ENCODE measurements around the gene TRAK1.
A peak's percentile ranks its signal among the peaks of the same experiment; 100 is the strongest.

TRAK1 gene

DNA sequence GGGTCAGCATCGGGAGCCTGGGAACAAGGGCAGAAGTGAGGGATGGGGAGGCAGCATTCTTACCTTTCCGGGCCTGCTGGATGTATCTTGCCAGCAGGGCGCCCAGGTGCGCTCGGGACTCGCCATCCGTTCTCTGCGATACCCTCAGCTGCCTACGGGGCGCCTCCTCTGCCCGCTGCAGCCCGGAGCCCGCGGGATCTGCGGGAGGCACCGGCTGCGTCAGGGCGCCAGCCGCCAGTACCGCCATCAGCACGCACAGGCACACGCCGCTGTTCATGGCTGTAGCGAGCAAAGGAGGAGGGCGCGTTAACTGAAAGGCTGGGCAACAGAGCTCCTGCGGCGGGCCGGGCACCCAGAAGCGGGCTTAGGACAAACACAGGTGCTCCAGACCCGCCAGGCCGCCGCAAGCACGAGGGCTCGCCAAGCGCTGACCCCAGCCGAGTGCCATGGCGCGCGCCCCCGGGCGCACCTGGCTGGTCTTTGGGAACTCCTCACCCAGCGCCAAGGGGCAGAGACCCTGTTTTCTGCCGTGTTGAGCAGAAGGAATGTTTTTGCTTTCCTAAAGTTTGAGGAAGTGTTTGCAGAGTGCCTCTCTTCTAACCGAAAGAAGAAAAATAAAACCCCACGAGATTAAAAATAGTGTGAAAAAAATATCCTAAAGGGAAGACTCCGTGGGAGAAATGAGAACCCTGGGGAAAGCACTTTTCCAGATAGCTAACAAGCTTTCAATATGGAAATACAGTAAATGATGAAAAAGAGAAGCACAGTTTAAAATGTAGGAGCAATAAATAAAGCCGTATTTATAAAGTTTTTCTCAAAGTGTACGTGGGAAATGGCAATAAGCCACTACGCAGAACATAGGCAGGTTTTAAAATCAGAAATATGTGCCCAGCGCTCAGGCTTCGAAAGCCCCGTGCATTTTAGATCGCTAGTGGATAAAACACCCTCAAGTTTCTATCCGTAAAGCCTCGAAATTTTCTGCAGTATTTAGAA lies 172.5 kb downstream of the TRAK1 start:
- H3K9ac ChIP-seq (ENCODE audit: low read depth, low read length), result no peak overlapping the region
- H3K4me1 ChIP-seq (ENCODE audit: control insufficient read depth, insufficient read depth, low read length), result peaks cover 4% of the 10 kb centered on the region
- H3K36me3 ChIP-seq (ENCODE audit: control insufficient read depth, insufficient read depth, low read length), result no peaks in the 10 kb centered on the region
- peak overlapping the region; percentile 28 for H3K4me3 ChIP-seq (ENCODE audit: low read depth, low read length)
- peaks cover 55% of the 10 kb centered on the region for H3K27me3 ChIP-seq (ENCODE audit: control insufficient read depth, insufficient read depth, low read length)
- H3K9me3 ChIP-seq (ENCODE audit: control insufficient read depth, insufficient read depth, low read length), result no peaks in the 10 kb centered on the region

DNA sequence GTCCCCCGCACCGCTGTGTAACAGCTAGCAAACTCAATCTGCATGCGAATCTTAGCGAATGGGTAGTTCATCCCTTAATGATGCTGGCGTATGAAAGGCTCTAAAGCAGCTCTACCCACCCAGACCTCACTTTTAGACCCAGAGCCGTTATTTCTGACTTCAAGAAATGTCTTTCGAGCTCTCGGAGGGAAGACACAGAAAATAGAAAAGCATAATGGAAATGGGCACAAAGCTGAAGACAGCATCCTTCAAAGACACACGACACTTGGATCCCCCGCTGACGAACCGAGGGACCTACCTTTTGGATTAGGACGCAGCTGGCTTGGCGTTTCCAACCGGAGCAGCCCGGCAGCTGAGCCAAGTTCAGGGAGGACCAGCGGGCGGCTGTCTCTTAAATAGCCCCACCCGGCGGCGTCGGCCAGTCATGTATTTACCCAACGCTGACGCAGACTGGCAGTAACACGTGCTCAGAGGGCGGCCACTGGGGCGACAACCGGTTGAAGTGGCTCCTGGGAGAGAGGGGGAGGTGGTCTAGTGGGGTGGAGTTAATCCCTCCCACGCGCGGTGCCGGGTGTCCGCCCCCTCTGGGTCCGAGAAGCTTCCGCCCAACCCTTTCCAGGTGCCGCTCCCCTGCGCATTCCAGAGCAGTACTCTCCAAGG lies 173.4 kb downstream of the TRAK1 start:
- peaks cover 4% of the 10 kb centered on the region for H3K4me1 ChIP-seq (ENCODE audit: control insufficient read depth, insufficient read depth, low read length)
- H3K27me3 ChIP-seq (ENCODE audit: control insufficient read depth, insufficient read depth, low read length), result peaks cover 55% of the 10 kb centered on the region
- no peaks in the 10 kb centered on the region for H3K36me3 ChIP-seq (ENCODE audit: control insufficient read depth, insufficient read depth, low read length)
- no peak overlapping the region for H3K9ac ChIP-seq (ENCODE audit: low read depth, low read length)
- H3K4me3 ChIP-seq (ENCODE audit: low read depth, low read length), result peak overlapping the region; percentile 9
- no peaks in the 10 kb centered on the region for H3K9me3 ChIP-seq (ENCODE audit: control insufficient read depth, insufficient read depth, low read length)

DNA sequence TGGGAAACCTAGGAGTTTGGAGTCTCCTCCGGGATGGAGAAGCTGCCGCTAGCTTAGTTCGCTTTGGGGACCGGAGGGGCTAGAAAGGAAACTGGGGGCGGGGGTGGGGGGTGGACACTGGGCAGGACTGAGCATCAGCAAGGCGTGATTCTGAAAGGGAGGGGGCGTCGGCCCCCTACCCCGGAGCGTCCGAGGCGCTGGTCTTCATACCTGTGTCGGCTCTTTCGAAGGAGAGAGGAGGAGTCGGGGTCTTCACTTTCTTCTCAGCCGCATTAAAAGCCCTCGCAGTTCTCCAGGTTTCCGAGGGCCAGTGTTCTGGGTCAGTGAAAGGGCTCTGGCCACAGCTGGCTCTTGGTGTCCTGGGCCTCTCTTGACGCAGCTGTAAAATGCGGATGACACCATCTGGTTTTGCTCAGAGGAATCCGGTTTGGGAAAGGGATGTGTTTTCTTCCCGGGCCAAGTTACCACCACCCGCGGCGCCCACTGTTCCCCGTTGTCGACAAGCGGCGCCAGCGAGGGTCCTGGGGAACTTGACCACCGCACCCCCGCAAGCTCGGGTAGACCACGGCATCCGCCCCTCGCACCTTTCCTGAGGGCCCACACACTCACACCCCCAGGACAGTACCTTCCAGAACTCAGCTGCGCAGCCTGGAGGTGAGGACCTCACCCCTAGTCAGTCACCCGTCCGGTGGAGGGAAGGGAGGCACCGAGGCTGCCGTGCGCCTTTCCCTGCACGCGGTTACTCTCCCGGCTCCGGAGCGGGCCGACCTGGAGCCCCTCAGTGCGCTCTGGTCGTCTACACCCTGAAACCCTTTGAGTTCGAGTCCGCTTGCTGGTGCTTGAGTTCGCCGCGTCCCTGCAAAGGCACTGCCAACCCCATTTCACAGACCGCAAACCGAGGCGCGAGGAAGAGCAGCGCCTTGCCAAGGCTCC lies 174.2 kb downstream of the TRAK1 start:
- H3K4me1 ChIP-seq (ENCODE audit: control insufficient read depth, insufficient read depth, low read length), result peaks cover 4% of the 10 kb centered on the region
- no peaks in the 10 kb centered on the region for H3K9me3 ChIP-seq (ENCODE audit: control insufficient read depth, insufficient read depth, low read length)
- H3K36me3 ChIP-seq (ENCODE audit: control insufficient read depth, insufficient read depth, low read length), result no peaks in the 10 kb centered on the region
- peaks cover 55% of the 10 kb centered on the region for H3K27me3 ChIP-seq (ENCODE audit: control insufficient read depth, insufficient read depth, low read length)
- H3K9ac ChIP-seq (ENCODE audit: low read depth, low read length), result no peak overlapping the region
- no peak overlapping the region for H3K4me3 ChIP-seq (ENCODE audit: low read depth, low read length)

DNA sequence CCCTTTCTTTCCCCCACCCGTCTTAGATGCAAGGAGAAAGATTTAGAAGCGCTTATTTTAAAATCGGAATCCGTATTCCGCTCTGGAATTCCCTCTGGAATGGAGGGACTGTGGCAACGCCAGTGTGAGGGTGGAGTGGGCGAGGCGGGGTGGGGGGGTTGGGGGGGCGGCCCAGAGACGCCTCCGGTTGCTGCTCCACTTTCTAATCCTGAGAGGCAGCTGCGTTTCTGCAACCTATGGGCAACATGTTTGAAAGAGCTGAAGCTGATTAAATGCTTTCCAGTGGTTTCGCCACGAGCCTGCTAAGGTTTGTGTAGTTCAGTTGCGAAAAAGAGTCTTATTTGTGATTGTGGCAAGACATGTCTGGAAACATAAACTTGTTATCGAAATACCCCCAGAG lies 174.9 kb downstream of the TRAK1 start, which contains the start of gene CCK:
Gene CCK, minus strand, starts transcription at position 101 of the 400 bp plus-strand sequence. CDS start 2,555 bp downstream, outside the sequence.
- Histone ChIP-seq H3K4me3 (ENCODE audit: low read depth, low read length) (no peak within 1 kb of the TSS), H3K9me3 (ENCODE audit: control insufficient read depth, insufficient read depth, low read length) (no peaks in the 10 kb centered on the region), H3K4me1 (ENCODE audit: control insufficient read depth, insufficient read depth, low read length) (peaks cover 4% of the 10 kb centered on the region), H3K36me3 (ENCODE audit: control insufficient read depth, insufficient read depth, low read length) (no peaks in the 10 kb centered on the region), H3K27me3 (ENCODE audit: control insufficient read depth, insufficient read depth, low read length) (peaks cover 57% of the 10 kb centered on the region), H3K9ac (ENCODE audit: low read depth, low read length) (no peak within 1 kb of the TSS)

DNA sequence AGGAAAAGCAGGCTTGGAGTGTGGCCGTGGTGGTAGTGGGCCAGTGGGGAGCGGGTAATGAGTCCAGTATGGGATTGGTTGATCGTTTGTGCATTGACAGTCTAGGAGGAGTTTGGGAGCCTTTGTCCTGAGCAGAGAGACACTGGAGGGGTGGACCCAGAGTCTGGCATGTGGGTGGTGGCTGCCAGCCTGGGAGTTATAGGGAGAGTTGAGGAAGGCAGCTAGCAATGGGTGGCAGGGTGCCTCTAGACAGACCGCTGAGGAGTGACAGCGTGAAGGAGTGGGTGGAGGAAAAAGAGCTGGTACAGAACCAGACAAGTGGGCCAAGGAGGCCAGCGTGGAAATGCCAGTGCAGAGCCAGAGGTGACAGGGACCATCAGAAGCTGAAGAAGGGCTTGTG lies 176.7 kb downstream of the TRAK1 start:
- Histone ChIP-seq H3K9me3 (ENCODE audit: control insufficient read depth, insufficient read depth, low read length) (no peaks in the 10 kb centered on the region), H3K9ac (ENCODE audit: low read depth, low read length) (no peak overlapping the region), H3K36me3 (ENCODE audit: control insufficient read depth, insufficient read depth, low read length) (no peaks in the 10 kb centered on the region), H3K4me1 (ENCODE audit: control insufficient read depth, insufficient read depth, low read length) (peaks cover 1% of the 10 kb centered on the region), H3K4me3 (ENCODE audit: low read depth, low read length) (no peak overlapping the region), H3K27me3 (ENCODE audit: control insufficient read depth, insufficient read depth, low read length) (peaks cover 40% of the 10 kb centered on the region)

DNA sequence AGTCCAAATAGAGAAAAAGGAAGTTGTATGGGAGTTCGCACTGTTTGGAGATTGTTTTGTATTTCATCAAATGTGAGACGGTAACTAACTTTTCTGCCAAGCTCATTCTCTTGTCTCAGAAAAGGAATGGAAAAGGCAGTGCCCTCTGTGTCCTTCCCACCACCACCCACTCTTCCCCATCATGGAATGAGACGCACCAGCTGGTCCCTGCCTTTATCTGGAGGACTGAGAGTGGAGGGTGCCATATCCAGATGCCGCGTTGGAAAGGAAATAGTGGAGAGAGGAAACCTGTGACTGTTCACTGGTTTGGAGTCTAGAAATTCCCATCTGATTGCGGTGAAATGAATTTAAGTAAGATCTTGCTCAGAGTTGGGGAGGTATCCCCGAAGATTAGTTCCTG lies 178.5 kb downstream of the TRAK1 start:
- no peaks in the 10 kb centered on the region for H3K4me1 ChIP-seq (ENCODE audit: control insufficient read depth, insufficient read depth, low read length)
- H3K4me3 ChIP-seq (ENCODE audit: low read depth, low read length), result no peak overlapping the region
- H3K9ac ChIP-seq (ENCODE audit: low read depth, low read length), result no peak overlapping the region
- H3K27me3 ChIP-seq (ENCODE audit: control insufficient read depth, insufficient read depth, low read length), result peaks cover 25% of the 10 kb centered on the region
- H3K9me3 ChIP-seq (ENCODE audit: control insufficient read depth, insufficient read depth, low read length), result no peaks in the 10 kb centered on the region
- H3K36me3 ChIP-seq (ENCODE audit: control insufficient read depth, insufficient read depth, low read length), result no peaks in the 10 kb centered on the region

DNA sequence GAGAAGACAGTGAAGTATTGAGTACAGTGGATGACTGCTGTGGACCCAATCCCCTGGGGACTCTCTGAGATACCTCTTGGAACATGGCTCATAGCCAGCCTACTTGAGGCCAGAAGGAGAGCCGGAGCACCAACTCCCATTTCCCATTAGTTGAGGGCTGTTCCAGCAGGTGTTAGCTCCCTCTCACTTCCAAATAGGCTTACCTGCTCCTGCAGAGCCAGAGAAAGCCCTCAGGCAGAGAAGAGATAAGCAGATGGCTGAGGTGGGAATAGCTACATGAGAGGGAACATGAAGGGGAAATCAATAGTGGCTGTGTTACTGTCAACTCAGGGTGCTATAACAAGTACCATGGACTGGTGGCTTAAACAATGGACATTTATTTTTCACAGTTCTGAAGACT lies 179.4 kb downstream of the TRAK1 start:
- Histone ChIP-seq H3K9ac (ENCODE audit: low read depth, low read length) (no peak overlapping the region), H3K4me1 (ENCODE audit: control insufficient read depth, insufficient read depth, low read length) (no peaks in the 10 kb centered on the region), H3K9me3 (ENCODE audit: control insufficient read depth, insufficient read depth, low read length) (no peaks in the 10 kb centered on the region), H3K27me3 (ENCODE audit: control insufficient read depth, insufficient read depth, low read length) (peaks cover 16% of the 10 kb centered on the region), H3K4me3 (ENCODE audit: low read depth, low read length) (no peak overlapping the region), H3K36me3 (ENCODE audit: control insufficient read depth, insufficient read depth, low read length) (no peaks in the 10 kb centered on the region)

DNA sequence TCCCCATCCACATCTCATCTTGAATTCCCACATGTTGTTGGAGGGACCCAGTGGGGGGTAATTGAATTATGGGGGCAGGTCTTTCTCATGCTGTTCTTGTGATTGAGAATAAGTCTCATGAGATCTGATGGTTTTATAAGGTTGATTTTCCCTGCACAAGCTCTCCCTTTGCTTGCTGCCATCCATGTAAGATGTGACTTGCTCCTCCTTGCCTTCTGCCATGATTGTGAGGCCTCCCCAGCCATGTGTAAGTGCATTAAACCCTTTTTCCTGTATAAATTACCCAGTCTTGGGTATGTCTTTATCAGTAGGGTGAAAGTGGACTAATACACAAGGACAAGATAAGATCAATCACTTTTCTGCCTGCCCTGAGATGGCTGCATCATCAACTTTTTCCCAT lies 180.6 kb downstream of the TRAK1 start:
- Histone ChIP-seq H3K4me1 (ENCODE audit: control insufficient read depth, insufficient read depth, low read length) (no peaks in the 10 kb centered on the region), H3K9me3 (ENCODE audit: control insufficient read depth, insufficient read depth, low read length) (no peaks in the 10 kb centered on the region), H3K4me3 (ENCODE audit: low read depth, low read length) (no peak overlapping the region), H3K36me3 (ENCODE audit: control insufficient read depth, insufficient read depth, low read length) (no peaks in the 10 kb centered on the region), H3K27me3 (ENCODE audit: control insufficient read depth, insufficient read depth, low read length) (peaks cover 12% of the 10 kb centered on the region), H3K9ac (ENCODE audit: low read depth, low read length) (no peak overlapping the region)

DNA sequence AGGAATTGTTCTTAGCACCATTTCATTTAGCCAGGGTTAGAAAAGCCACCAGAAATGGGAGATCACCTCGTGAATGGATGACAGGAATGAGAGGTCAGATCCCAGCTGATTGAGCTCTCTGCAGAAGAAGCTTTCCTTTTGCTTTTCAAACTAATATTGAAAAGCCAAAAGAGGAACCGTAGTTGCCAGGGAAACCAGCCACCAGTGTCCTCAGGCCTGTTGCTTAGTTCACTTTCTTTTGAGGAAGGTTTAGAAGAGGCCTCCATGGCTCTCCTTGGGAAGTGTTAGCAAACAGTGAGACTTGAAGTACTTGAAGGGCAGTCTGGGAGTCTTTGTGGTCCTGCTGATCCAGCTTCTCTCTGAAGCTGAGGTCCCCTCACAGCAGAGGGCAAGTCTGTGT lies 182.2 kb downstream of the TRAK1 start:
- peaks cover 5% of the 10 kb centered on the region for H3K27me3 ChIP-seq (ENCODE audit: control insufficient read depth, insufficient read depth, low read length)
- H3K36me3 ChIP-seq (ENCODE audit: control insufficient read depth, insufficient read depth, low read length), result no peaks in the 10 kb centered on the region
- H3K9me3 ChIP-seq (ENCODE audit: control insufficient read depth, insufficient read depth, low read length), result no peaks in the 10 kb centered on the region
- no peak overlapping the region for H3K4me3 ChIP-seq (ENCODE audit: low read depth, low read length)
- H3K9ac ChIP-seq (ENCODE audit: low read depth, low read length), result no peak overlapping the region
- no peaks in the 10 kb centered on the region for H3K4me1 ChIP-seq (ENCODE audit: control insufficient read depth, insufficient read depth, low read length)

DNA sequence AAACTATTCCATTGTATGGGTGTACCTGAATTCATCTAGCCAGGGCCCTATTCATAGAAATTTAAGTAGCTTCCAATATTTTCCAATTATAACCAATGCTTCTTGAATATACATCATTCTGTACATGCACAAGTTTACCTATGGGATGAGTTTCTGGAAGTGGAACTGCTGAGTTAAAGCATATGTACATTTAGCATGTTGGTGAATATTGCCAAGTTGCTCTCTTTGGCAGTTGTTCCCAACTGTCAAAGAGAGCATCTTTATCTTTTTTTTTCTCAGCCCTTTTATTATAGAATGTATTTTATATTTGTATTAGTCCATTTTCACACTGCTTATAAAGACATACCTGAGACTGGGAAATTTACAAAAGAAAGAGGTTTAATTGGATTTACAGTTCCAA lies 183.1 kb downstream of the TRAK1 start:
- H3K9me3 ChIP-seq (ENCODE audit: control insufficient read depth, insufficient read depth, low read length), result peaks cover under 1% of the 10 kb centered on the region
- no peak overlapping the region for H3K9ac ChIP-seq (ENCODE audit: low read depth, low read length)
- no peaks in the 10 kb centered on the region for H3K4me1 ChIP-seq (ENCODE audit: control insufficient read depth, insufficient read depth, low read length)
- no peak overlapping the region for H3K4me3 ChIP-seq (ENCODE audit: low read depth, low read length)
- H3K36me3 ChIP-seq (ENCODE audit: control insufficient read depth, insufficient read depth, low read length), result no peaks in the 10 kb centered on the region
- peaks cover 4% of the 10 kb centered on the region for H3K27me3 ChIP-seq (ENCODE audit: control insufficient read depth, insufficient read depth, low read length)

DNA sequence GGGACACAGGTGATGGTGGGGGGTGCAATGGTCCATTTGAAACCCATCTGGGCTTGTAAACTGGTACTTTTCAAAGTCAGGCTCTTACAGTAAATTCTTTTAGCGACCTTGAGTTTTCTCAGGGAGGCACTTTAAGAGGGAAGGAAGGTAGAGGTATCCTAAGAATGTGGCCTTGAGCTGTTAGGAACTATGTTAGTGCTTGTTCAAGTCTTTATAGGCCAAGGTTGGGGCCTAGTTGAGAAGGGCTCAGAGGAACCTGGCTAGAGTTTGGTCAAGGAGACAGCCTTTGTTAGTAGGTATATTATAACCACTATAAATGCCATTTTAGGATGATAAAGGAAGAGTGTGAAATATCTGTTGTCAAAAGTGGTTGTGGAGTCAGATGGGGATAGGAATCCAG lies 184.1 kb downstream of the TRAK1 start:
- H3K9me3 ChIP-seq (ENCODE audit: control insufficient read depth, insufficient read depth, low read length), result peaks cover 10% of the 10 kb centered on the region

More for the DNA sequence above, 184.1 kb downstream of the TRAK1 start:
- H3K4me1 ChIP-seq (ENCODE audit: control insufficient read depth, insufficient read depth, low read length), result no peaks in the 10 kb centered on the region
- no peak overlapping the region for H3K4me3 ChIP-seq (ENCODE audit: low read depth, low read length)
- no peaks in the 10 kb centered on the region for H3K36me3 ChIP-seq (ENCODE audit: control insufficient read depth, insufficient read depth, low read length)
- no peak overlapping the region for H3K9ac ChIP-seq (ENCODE audit: low read depth, low read length)
- H3K27me3 ChIP-seq (ENCODE audit: control insufficient read depth, insufficient read depth, low read length), result peaks cover 4% of the 10 kb centered on the region
